ENCODE measurements around the gene SMYD3. TPM values are rescaled to one million over a fixed set of nuclear protein-coding genes. Genes with fewer than 3 reads are reported as not detected.

The SMYD3 gene
- total and polyA plus RNA-seq, 2 of the 13 experiments (the other 11 are each of a cell fraction or from before 2014, with no cell fraction given), result 27.7 to 35.8 TPM

DNA sequence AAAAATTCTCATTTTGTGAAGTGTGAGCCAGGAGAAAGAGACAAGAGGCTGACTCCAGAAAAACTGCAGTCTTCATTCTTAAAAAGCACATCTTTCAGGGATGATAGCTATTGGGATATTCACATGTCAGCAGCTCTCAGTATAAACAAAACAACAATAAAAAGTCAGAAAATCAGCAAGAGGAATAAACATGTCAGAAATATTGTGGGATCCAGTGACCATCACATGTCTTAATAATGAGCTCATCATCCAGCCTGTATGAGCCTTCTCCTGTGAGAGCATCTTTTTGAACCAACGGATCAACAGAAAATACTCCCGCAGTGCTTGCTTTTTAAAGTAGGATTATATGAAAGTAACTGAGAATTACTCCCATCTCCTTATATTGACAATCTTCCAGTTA lies 241.6 kb downstream of the SMYD3 start (continued):
- TF ChIP-seq CCDC6 (CRISPR knock-in tag; IDR thresholded peaks at IDR 0.05) (no peak), KDM5A (IDR thresholded peaks at IDR 0.05; ENCODE audit: borderline replicate concordance, low read length) (no peak)
- TF ChIP-seq, protein P1, sequence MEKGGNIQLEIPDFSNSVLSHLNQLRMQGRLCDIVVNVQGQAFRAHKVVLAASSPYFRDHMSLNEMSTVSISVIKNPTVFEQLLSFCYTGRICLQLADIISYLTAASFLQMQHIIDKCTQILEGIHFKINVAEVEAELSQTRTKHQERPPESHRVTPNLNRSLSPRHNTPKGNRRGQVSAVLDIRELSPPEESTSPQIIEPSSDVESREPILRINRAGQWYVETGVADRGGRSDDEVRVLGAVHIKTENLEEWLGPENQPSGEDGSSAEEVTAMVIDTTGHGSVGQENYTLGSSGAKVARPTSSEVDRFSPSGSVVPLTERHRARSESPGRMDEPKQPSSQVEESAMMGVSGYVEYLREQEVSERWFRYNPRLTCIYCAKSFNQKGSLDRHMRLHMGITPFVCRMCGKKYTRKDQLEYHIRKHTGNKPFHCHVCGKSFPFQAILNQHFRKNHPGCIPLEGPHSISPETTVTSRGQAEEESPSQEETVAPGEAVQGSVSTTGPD (CRISPR knock-in tag; IDR thresholded peaks at IDR 0.05), result no peak

DNA sequence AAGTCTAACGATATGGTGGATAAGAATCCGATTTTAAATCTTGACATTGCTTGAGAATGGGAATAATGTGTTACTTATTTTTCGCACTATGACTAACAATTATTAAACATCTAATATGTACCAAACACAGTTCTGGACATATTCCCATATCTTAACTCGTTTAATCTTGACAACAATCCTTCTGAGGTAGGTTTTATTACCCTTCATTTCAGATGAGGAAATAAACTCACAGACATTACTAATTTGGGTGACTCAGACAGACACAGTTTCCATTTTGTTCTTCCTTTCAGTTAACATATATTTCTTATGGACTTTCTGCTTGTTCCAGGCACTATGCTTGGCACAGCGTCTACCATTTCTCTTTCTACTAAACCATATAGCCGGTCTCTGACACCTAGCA lies 244.8 kb downstream of the SMYD3 start:
- H3K9me3 ChIP-seq (ENCODE audit: low read length), result peaks cover 18% of the 10 kb centered on the region
- TF ChIP-seq ZNF292 (CRISPR knock-in tag; IDR thresholded peaks at IDR 0.05; ENCODE audit: borderline replicate concordance, low read depth) (no peak), ZFY (CRISPR knock-in tag; IDR thresholded peaks at IDR 0.05) (no peak), ZNF33B (CRISPR knock-in tag; IDR thresholded peaks at IDR 0.05) (no peak), MEIS2 (CRISPR knock-in tag; IDR thresholded peaks at IDR 0.05) (no peak), ZNF337 (CRISPR knock-in tag; IDR thresholded peaks at IDR 0.05; ENCODE audit: borderline replicate concordance, low read depth) (no peak), NCOR1 (IDR thresholded peaks at IDR 0.05; ENCODE audit: borderline replicate concordance, low read length) (no peak), SIX4 (CRISPR knock-in tag; IDR thresholded peaks at IDR 0.05) (no peak), FOSL1 (CRISPR knock-in tag; IDR thresholded peaks at IDR 0.05; ENCODE audit: borderline replicate concordance) (no peak), KDM3A (CRISPR knock-in tag; IDR thresholded peaks at IDR 0.05; ENCODE audit: low read depth) (no peak), PCBP2 (optimal IDR thresholded peaks at IDR 0.05; ENCODE audit: low read depth, low read length, poor library complexity, severe bottlenecking) (no peak), KAT8 (CRISPR knock-in tag; IDR thresholded peaks at IDR 0.05) (no peak), PRPF4 (IDR thresholded peaks at IDR 0.05; ENCODE audit: low read depth, low read length, poor library complexity, severe bottlenecking) (no peak), ZMAT3 (CRISPR knock-in tag; conservative IDR thresholded peaks at IDR 0.05) (no peak)
- TF ChIP-seq, protein P2, sequence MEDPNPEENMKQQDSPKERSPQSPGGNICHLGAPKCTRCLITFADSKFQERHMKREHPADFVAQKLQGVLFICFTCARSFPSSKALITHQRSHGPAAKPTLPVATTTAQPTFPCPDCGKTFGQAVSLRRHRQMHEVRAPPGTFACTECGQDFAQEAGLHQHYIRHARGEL (CRISPR knock-in tag; IDR thresholded peaks at IDR 0.05), result no peak
- TF ChIP-seq, protein P3, sequence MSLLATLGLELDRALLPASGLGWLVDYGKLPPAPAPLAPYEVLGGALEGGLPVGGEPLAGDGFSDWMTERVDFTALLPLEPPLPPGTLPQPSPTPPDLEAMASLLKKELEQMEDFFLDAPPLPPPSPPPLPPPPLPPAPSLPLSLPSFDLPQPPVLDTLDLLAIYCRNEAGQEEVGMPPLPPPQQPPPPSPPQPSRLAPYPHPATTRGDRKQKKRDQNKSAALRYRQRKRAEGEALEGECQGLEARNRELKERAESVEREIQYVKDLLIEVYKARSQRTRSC (CRISPR knock-in tag; IDR thresholded peaks at IDR 0.05; ENCODE audit: low read depth), result no peak
- no peak overlapping the region for H3K4me3 ChIP-seq (replicated peaks in 1 of 3; ENCODE audit: insufficient read depth in 1 of 3, low read depth in 2 of 3, low read length in 3 of 3)
- no peaks in the 10 kb centered on the region for H4K20me1 ChIP-seq (ENCODE audit: insufficient read depth, low read length)
- BruUV-seq (replicated peaks), result no TSS peak
- ChIA-PET POLR2A (no interaction called here), CTCF (ENCODE audit: low intra/inter-chr PET ratio, low total read pairs) (no interaction called here)
- ATAC-seq (no peak), FAIRE-seq (no peak), DNase-seq (ENCODE audit: low spot score) (no peak)
- no peaks in the 10 kb centered on the region for H3K36me3 ChIP-seq (replicated peaks in 1 of 2; ENCODE audit: control insufficient read depth in 1 of 2, insufficient read depth in 2 of 2, low read length in 2 of 2)
- no peaks in the 10 kb centered on the region for H3K4me1 ChIP-seq (ENCODE audit: insufficient read depth, low read length)
- no peak overlapping the region for H3K9ac ChIP-seq (ENCODE audit: insufficient read depth, low read depth, low read length)
- no peak overlapping the region for H3K27ac ChIP-seq (ENCODE audit: extremely low read length, insufficient read depth, low read length)
- in situ Hi-C loops (cut with HindIII; ENCODE audit: extremely low pct_ligation_motif_present, low pct_unique_long_range_greater_than_20kb), result no loop called here
- H3K79me2 ChIP-seq (ENCODE audit: insufficient read depth, low read length), result no peaks in the 10 kb centered on the region
- no peak overlapping the region for H3K4me2 ChIP-seq (ENCODE audit: low read depth, low read length)
- intact Hi-C loops (cut with micrococcal nuclease; ENCODE audit: unreplicated experiment), result loop anchor here (5.0 kb wide), 1 partner anchor 250 kb away; no protein-coding TSS in a partner anchor
- H2AFZ ChIP-seq (ENCODE audit: low read length), result no peak overlapping the region
- WGBS (ENCODE audit: low lambda C conversion rate), result 78% methylated on average over 6 of the region's 6 CpGs
- H3K27me3 ChIP-seq (ENCODE audit: control insufficient read depth in 1 of 2, insufficient read depth in 2 of 2, low read length in 2 of 2), result no peaks in the 10 kb centered on the region
